Tibial nerve (tissue), 4 donors: ENCODE results near the gene BRSK2.

Experiments
- EP300 ChIP-seq, 2 donors: sonication (generic); formaldehyde crosslinking; IDR thresholded peaks; one replicate each; pipeline ENCODE4 v1.6.1; 2017; ENCODE audit warnings: antibody characterized with exemption in 2 of 2, mild to moderate bottlenecking in 1 of 2
- POLR2A ChIP-seq, 2 donors: fragments of 450-650 bp; IDR thresholded peaks; one replicate each; pipeline ENCODE4 v1.6.1; 2017; ENCODE audit warnings: antibody characterized with exemption in 2 of 2, mild to moderate bottlenecking in 2 of 2, moderate library complexity in 2 of 2
- TF ChIP-seq, protein P1 (sequence below), 5 experiments: fragments of 200-600 bp in 3 of 5; fragments of 450-650 bp in 2 of 5; sonication (generic) in 3 of 5; IDR thresholded peaks; one replicate each; pipeline ENCODE4 v1.5.1; 2016 to 2019; ENCODE audit warnings: antibody characterized with exemption in 5 of 5, mild to moderate bottlenecking in 3 of 5, moderate library complexity in 2 of 5

DNA sequence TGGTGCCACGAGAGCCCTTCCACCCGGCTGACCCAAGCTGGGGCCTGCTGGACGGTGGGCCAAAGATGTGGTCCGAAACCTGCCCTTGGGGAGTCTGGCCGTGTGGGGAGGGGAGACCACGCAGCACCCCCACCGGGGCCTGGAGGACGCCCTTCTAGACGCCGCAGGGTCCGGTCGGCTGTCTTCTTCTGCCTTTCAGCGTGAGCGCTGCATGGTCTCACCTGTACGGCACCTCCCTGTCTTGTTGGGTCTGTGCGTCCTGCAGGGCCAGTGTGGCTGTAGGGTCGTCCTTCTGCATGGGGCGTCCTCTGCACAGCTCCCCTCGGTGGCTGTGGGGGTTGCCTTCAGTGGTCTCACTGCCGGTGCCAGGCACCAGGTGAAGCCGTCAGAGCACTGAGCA, 2.8 kb downstream of the BRSK2 start:
- no peak for TF ChIP-seq POLR2A (IDR thresholded peaks at IDR 0.05)
- TF ChIP-seq, protein P1, sequence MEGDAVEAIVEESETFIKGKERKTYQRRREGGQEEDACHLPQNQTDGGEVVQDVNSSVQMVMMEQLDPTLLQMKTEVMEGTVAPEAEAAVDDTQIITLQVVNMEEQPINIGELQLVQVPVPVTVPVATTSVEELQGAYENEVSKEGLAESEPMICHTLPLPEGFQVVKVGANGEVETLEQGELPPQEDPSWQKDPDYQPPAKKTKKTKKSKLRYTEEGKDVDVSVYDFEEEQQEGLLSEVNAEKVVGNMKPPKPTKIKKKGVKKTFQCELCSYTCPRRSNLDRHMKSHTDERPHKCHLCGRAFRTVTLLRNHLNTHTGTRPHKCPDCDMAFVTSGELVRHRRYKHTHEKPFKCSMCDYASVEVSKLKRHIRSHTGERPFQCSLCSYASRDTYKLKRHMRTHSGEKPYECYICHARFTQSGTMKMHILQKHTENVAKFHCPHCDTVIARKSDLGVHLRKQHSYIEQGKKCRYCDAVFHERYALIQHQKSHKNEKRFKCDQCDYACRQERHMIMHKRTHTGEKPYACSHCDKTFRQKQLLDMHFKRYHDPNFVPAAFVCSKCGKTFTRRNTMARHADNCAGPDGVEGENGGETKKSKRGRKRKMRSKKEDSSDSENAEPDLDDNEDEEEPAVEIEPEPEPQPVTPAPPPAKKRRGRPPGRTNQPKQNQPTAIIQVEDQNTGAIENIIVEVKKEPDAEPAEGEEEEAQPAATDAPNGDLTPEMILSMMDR (IDR thresholded peaks at IDR 0.05): no peak
- TF ChIP-seq EP300 (IDR thresholded peaks at IDR 0.05): no peak
